GM21737 (cell line): ENCODE measurements around the gene EXOSC6.
A peak's percentile ranks its signal among the peaks of the same experiment; 100 is the strongest.
"Not testable (repeated sequence)": the region's sequence is repeated elsewhere in the genome, so short reads cannot be mapped to it uniquely, and the experiment has no call there.

ENCODE experiments used
- ATAC-seq: cut with Tn5 transposase; IDR thresholded peaks from one replicate; pipeline ENCODE4 v1.9.1; 2021; ENCODE audit warnings: mild to moderate bottlenecking, moderate library complexity; ENCODE audit not compliant: unreplicated experiment

The EXOSC6 gene

DNA sequence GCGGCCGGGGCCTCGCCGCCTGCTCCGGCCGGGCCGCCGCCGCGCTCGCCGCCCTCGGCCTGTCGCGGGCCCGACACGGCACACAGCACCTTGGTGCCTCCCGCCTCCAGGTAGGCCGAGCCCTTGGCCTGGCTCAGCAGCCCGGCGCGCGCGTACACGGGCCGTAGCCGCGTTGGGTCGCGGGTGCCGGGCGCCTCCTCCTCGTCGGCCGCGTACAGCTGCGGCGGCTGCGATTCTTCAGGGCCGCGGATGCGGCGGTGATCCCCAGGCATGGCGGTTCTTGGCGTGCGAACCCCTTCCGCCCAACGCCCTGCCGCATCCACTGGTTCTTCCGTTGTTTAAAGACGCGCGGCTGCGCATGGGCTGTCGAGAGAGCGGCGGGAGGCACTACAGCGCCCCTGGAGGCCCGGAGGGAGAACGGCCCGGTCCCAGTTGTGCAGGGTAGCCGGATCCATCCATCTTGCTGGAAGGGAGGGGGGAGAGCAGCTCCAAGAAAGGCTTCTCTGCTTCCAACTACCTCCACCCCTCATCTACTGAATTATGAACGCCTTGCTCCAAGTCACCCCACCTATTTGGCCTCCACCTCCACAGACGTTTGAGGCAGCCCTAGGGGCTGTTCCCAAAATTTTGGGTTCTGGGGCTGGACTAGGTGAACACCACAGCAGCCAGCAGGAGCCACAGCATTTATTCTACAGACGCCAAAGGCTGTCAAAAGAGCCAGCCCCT, at the start of gene EXOSC6:
TSS of gene EXOSC6 (minus strand) at position 312 of the 726 bp plus-strand sequence. CDS start at position 272, 40 bp downstream.
- peak; percentile 89 for ATAC-seq

DNA sequence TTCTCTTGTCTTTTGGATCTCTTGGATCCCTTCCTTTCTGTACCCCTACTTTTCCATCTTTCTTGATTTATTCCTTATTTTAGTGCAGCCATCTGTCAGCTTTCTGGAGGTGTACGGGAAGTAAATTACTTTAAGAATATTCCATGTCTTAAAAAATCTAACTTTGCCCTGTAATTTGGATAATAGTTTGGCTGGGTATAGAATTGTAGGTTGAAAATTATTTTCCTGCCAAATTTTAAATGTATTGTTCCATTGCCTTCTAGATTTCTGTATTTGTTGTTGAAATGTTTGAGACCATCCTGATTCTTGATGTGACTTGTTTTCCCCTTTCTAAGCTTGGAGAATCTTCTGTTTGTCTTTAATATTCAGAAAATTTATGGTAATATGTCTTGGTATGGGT, 49.4 kb upstream of the EXOSC6 start:
- no peak for ATAC-seq

GRCh38 chr16:70298988-70299938, 47.5 kb upstream of the EXOSC6 start, which contains the start of gene DDX19B:
DDX19B (plus strand) TSS chr16:70299186; CDS start chr16:70299298, 112 bp downstream.
- peak; percentile 85 for ATAC-seq

DNA sequence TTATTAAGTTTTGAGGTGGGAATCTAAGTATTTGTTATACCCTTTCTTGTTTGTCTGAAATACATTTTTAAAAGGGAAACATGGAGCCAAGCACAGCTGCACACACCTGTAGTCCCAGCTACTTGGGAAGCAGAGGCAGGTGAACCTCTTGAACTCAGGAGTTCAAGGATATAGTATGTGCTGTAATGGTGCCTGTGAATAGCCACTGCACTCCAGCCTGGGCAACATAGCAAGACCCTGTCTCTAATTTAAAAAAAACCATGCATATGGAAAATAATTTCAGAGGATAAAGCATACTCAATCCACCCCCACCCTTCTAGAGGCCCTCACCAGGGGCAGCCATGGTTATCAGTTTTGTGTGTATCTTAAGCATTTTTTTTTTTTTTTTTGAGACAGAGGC, 43.9 kb upstream of the EXOSC6 start:
- ATAC-seq: no peak

- no peak for ATAC-seq
Measured at GRCh38 chr16:70294385-70295025, 42.8 kb upstream of the EXOSC6 start.

DNA sequence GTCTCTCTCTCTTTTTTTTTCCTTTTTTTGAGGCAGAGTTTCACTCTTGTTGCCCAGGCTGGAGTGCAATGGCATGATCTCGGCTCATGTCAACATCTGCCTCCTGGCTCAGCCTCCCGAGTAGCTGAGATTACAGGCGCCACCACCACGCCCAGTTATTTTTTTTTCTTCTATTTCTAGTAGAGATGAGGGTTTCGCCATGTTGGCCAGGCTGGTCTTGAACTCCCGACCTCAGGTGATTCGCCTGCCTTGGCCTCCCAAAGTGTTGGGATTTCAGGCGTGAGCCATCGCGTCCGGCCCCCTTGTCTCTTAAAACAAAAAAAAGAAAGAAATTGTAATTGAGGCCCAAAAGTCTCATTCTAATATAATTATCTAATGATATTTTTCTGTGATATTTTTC, 40.4 kb upstream of the EXOSC6 start:
- ATAC-seq: not testable (repeated sequence)

GRCh38 chr16:70290949-70291519, 39.3 kb upstream of the EXOSC6 start:
- no peak for ATAC-seq

- ATAC-seq: peak; percentile 98
Measured at GRCh38 chr16:70289229-70290094, 37.7 kb upstream of the EXOSC6 start, which contains the start of gene AARS1. AARS1 (minus strand) TSS chr16:70289506; CDS start chr16:70282763, 6,743 bp downstream.

DNA sequence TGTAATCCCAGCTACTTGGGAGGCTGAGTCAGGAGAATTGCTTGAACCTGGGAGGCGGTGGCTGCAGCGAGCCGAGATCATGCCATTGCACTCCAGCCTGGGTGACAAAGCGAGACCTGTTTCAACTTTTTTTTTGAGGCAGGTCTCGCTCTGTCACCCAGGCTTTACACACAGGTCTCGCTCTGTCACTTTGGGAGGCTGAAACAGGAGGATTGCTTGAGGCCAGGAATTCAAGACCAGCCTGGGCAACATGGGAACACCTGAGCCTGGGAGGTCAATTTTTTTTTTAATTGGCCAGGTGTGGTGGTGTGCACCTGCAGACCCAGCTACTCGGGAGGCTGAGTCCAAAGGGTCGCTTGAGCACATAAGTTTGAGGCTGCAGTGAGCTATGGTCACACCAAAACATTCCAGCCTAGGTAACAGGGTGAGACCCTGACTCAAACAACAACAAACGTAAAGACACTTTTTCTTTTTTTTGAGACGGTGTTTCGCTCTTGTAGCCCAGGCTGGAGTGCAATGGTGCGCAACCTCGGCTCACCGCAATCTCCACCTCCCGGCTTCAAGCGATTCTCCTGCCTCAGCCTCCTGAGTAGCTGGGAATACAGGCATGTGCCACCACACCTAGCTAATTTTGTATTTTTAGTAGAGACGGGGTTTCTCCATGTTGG, 35.7 kb upstream of the EXOSC6 start:
- ATAC-seq: not testable (repeated sequence)

- ATAC-seq: no peak
Measured at GRCh38 chr16:70276392-70276791, 24.7 kb upstream of the EXOSC6 start.

- ATAC-seq: no peak
Measured at GRCh38 chr16:70271696-70272095, 20.0 kb upstream of the EXOSC6 start.

DNA sequence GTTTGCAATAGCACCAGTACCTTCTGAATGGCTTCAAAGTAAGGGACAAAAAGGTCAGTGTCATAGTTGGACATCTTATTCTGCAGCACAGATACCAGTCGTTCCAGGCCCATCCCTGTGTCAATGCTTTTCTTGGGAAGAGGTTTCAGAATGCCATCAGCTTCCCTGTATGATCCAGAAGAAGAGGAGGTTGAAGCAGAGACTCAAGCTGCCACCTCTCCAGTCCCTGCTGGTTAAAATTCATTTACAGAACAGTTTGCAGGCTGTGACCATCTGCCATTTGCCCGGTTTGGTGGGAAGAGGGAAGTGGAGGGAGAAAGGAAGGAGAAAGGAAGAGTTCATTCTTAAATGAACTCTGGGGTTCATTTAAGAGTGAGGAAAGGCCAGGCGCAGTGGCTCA, 18.4 kb upstream of the EXOSC6 start:
- ATAC-seq: no peak

DNA sequence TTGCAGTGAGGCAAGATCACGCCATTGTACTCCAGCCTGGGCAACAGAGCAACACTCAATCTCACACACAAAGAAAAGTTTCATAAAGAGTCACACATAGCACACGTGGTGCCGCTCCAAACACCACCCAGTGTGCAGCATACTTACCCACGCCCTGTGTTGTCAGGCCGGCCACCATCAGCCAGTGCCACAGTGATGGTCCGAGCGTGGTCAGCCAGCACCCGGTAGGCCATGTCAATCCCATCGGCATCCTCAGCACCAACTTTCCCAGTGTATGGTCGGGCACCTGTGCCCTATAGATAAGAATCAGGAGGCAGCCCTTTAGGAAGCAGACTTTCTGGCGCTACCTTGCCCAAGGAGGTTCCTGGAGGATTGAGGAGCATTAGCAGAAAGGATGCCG, 17.7 kb upstream of the EXOSC6 start:
- no peak for ATAC-seq

DNA sequence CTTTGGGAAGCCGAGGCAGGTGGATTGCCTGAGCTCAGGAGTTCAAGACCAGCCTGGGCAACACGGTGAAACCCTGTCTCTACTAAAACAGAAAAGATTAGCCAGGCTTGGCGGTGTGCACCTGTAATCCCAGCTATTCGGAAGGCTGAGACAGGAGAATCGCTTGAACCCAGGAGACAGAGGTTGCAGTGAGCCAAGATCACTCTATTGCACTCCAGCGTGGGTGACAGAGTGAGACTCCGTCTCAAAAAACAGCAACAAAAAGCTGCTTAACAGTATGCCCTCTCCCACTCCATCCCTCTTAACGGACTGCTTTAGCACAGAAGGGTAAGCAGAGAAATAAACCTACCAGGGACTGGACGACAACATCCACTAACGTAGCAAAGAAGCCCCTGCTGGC, 16.2 kb upstream of the EXOSC6 start:
- not testable (repeated sequence) for ATAC-seq

GRCh38 chr16:70267516-70267915, 15.8 kb upstream of the EXOSC6 start:
- no peak for ATAC-seq

DNA sequence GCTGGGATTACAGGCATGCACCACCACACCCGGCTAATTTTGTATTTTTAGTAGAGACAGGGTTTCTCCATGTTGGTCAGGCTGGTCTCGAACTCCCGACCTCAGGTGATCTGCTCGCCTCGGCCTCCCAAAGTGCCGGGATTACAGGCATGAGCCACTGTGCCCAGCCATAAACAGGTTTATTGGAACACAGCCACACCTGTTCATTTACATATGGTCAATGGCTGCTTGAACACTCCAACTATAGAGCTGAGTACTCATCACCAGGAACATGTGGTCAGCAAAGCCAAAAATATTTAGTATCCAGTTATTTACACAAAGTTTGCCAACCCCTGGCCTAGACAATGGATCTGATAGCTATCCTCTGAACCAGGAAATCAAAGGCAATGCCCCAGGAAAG, 8.2 kb upstream of the EXOSC6 start:
- not testable (repeated sequence) for ATAC-seq

GRCh38 chr16:70258946-70259345, 7.2 kb upstream of the EXOSC6 start:
- ATAC-seq: no peak

- ATAC-seq: no peak
Measured at GRCh38 chr16:70258065-70258464, 6.3 kb upstream of the EXOSC6 start.

- ATAC-seq: no peak
Measured at GRCh38 chr16:70257391-70257790, 5.7 kb upstream of the EXOSC6 start.
